Activated effector memory CD4-positive, alpha-beta T cell treated with anti-CD3 and anti-CD28 coated beads, Interleukin-2, amount 50 U/mL, for 16 hours (primary cell): ENCODE measurements around the gene FOXL1.

Source experiments
- DNase-seq: peaks from one replicate; pipeline ENCODE4 v3.0.0-alpha.2; 2020

The FOXL1 gene

GRCh38 chr16:86578061-86578599 lies at the start of gene FOXL1:
FOXL1 (plus strand) TSS chr16:86578549; CDS start chr16:86578724, 175 bp downstream.
- DNase-seq: no peak

DNA sequence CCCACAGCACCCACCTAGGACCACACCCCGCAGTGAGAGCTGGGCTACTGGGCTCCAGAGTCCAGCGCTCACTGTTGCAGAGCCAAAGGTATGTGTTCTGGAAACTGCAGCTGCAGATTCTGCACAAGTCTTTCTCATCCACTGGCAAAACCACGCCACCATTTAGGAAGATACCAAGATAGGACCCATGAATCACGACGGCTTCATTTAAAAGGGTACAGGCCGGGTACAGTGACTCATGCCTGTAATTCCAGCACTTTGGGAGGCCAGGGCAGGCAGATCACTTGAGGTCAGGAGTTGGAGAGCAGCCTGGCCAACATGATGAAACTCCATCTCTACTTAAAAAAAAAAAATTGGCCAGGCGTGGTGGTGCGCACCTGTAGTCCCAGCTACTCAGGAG lies 49.2 kb upstream of the FOXL1 start:
- no peak for DNase-seq

GRCh38 chr16:86530251-86531190 lies 47.8 kb upstream of the FOXL1 start:
- no peak for DNase-seq

- no peak for DNase-seq
Measured at GRCh38 chr16:86531191-86531545, 47.2 kb upstream of the FOXL1 start.

- no peak for DNase-seq
Measured at GRCh38 chr16:86531641-86532525, 46.5 kb upstream of the FOXL1 start.

GRCh38 chr16:86532526-86532815 lies 45.9 kb upstream of the FOXL1 start:
- DNase-seq: no peak

GRCh38 chr16:86533076-86533475 lies 45.3 kb upstream of the FOXL1 start:
- no peak for DNase-seq

- no peak for DNase-seq
Measured at GRCh38 chr16:86533767-86534351, 44.5 kb upstream of the FOXL1 start.

DNA sequence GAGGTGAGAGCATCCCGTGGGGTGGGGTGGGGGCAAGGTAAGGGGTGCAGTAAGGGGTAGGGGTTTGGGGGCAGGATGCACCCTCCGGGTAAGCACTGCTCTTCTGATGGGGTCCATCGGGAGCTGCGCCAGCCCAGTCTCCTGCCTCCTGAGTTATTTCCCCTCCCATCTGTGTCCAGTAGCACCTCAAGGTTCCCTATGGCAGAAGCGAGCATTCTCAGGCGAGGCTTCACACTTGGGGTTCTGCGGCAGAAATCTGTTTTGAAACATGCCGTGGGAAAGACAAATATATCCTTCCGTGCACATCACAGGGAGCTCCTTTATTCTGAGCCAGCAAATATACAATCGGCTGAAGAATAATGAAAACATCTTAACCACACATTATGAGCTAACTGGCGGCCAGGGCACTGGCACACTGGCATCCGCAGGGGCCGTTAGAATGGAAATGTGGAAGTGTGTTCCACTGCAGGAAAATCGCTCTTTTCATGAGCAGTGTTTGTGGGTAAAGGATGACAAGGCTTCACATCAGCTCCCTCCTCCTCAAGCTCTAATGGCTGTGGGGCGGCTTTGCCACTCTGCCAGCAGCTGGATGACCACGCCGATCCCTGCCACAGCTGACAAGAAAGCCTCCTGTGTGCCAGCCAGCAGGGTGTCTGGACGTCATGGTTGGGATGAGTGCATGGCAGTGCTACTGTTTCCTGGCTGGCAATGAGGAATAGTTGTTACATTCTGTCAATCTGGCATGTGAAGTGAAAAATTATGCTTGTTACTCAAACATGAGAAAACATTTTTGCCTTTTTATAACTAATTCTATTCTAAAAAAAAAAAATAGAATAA lies 43.4 kb upstream of the FOXL1 start:
- DNase-seq: no peak

DNA sequence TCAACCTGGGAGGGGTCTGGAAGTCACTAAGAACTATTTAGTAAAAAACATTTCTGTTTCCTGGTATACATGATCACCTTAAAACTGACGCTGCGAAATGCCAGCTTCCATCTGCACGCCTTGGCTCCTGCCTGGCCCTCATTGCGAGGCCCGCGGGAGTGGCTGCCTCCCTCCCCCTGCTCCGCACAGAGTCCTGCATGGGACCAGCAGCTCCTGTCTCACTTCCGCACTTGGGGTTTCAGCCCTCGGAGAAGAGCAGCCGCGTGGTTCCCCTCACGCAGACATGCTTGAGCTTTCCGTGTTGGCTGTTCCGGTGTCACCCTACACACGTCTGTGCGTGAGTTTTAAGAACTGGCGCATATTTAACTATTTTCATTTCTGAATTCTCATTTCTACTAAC lies 41.7 kb upstream of the FOXL1 start:
- no peak for DNase-seq

DNA sequence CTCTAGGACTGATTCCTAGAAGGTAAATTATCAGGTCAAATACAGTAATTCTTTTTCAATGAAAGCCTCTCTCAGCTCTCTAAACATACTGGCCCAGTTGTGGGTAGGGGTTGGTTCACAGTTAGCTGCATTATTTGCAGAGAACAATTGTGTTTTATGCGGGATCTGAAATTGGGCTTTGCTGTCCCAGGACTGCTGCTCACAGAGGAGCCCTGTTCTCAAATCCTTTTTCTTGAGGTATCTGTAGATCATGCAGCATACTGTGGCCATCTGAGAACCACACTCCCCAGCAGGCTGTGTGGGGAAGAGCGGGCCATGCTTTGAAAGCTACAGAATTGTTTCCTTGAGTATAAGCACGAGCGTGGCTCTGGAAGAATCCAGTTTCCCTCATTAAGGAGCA lies 40.9 kb upstream of the FOXL1 start:
- no peak for DNase-seq

- DNase-seq: no peak
Measured at GRCh38 chr16:86538196-86538780, 40.1 kb upstream of the FOXL1 start.

DNA sequence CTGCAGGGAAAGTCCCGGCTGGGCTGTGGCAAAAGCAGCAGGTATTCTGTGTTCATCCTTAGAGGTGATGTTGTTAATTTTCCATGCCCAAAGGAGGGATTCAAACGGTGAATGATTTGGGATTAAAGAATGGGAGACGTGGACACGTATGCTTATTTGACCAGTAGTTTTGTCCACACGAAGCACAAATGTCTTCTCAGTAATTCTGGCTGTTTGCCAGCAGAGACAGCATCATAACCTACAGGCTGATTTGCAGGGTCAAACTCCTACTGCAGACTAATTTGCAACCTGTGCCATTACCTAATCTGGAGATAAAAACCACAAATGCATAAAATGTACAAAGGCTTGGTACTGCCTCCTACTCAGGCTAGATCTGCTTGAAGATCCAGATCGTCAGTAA lies 37.5 kb upstream of the FOXL1 start:
- DNase-seq: no peak

GRCh38 chr16:86541560-86541959 lies 36.8 kb upstream of the FOXL1 start:
- DNase-seq: no peak

GRCh38 chr16:86542756-86543750 lies 35.3 kb upstream of the FOXL1 start:
- no peak for DNase-seq

- no peak for DNase-seq
Measured at GRCh38 chr16:86545481-86545880, 32.9 kb upstream of the FOXL1 start.

DNA sequence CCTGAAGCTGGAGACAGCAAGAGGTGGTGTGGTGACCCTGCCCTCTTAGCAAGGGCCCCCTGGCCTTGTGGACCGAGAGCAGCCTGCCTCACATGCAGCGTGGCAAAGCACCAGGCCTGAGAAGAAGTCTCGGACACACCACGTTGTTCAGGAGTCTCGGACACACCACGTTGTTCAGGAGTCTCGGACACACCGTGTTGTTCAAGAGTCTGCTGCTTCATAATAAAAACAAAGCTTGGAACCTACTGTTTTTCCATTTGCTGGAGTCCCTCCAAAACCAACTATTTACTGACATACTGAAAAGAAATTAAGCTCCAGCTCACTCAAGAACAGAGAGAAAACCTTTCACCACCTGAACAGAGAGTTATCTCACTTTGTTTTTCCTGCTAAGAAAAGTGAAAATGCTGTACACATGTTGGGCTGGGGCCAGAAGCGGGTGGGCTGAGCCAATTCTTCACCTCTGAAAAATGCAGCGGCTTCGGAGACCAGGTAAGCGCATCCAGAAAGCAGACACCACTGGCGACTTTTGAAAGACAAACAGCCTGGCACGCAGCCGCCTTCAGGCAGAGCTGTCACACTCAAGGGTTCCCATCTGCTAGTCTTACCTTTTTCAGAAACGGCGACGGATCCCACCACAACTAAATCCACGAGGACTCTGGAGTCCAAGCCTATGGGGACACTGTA lies 32.3 kb upstream of the FOXL1 start:
- DNase-seq: no peak

- DNase-seq: no peak
Measured at GRCh38 chr16:86546638-86547013, 31.7 kb upstream of the FOXL1 start.

- no peak for DNase-seq
Measured at GRCh38 chr16:86547286-86547685, 31.1 kb upstream of the FOXL1 start.
